ENCODE measurements around the gene PHLDA3.
"Not testable (repeated sequence)": the region's sequence is repeated elsewhere in the genome, so short reads cannot be mapped to it uniquely, and the experiment has no call there.

PHLDA3 gene

DNA sequence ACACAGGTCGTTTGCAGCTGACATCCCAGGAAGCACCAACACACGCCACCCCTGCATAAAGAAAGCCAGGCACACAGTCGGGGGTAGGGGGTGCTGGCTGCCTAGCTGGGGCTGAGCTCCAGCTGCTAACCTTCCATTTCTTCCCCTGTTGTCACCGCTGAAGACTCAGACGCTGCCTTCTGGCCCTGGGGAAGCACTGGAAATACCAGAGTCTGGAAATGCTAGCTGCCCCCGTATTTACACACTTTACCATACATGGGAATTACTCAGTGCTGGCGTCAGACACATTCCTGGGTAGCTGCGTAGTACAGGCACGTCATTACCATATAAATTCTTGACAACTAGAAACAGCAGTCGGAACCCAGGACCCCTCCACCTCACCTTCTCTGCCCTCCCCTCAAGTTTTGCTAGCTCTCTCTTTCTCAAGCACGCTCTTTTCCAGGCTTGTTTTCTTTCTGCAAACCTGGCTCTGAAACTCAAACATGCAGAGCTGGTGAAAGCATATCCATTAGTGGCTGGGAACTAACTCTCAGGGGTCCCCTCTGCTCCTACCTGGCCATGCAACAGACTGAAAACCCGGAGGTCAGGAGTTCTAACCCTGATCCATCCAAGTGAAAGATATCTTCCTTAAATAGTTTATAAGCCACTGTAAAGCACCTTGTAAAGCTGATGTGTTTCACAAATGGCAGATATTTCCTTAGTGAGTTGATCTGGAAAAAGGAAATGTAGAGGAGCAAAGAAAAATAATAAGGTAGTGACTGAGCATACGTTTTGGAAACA, 34.6 kb upstream of the PHLDA3 start:
- no peak for DNase-seq

DNA sequence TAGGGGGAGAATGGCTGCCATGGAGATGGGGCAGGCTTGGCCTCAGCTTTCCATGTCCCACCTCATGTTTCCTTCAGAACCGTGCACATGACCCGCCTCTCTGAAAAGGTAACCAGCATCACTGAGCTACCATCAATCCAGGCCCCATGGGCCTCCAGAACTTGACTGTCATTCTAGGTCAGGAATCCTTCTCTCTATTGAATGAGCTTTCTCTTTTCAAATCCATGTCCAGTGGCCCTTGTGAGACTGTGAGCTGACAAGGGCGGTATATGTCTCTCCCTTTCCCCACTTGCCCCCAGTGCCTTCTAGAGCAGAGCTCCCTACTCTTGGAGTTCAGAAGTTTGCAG, 33.5 kb upstream of the PHLDA3 start:
- no peak for DNase-seq

- peak in 1 of 2 experiments; percentile 12 for DNase-seq
Measured at GRCh38 chr1:201501812-201502510, 33.0 kb upstream of the PHLDA3 start.

GRCh38 chr1:201501144-201501543, 32.2 kb upstream of the PHLDA3 start:
- DNase-seq: no peak

DNA sequence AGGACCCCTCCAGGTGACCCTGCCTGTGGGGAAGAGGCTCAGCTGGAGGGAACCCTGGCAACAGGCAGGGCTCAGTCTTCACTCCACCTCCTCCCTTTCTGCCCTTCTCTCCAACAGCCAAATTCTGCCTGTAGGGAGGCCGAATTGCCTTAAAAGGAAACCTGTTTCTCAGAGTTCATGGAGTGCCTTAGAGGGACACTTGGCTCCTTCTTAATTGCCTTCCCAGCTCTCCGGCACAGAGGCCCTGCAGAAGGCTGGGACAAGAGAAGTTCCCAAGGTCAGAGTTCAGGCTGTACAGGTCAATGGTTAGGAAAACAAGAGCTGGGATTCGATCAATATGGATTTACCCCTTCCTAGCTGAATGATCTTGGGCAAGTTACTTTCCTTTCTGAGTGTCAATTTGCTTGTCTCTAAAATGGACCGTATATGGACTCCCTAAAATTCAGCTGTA, 31.7 kb upstream of the PHLDA3 start:
- no peak for DNase-seq

GRCh38 chr1:201499795-201500669, 31.0 kb upstream of the PHLDA3 start:
- DNase-seq: no peak

- DNase-seq: no peak
Measured at GRCh38 chr1:201499191-201499590, 30.2 kb upstream of the PHLDA3 start.

GRCh38 chr1:201498621-201499020, 29.6 kb upstream of the PHLDA3 start:
- DNase-seq: no peak

- no peak for DNase-seq
Measured at GRCh38 chr1:201497935-201498509, 29.0 kb upstream of the PHLDA3 start.

GRCh38 chr1:201496296-201496690, 27.3 kb upstream of the PHLDA3 start:
- DNase-seq: no peak

- peak; percentile 62 to 88 for DNase-seq
Measured at GRCh38 chr1:201495551-201496295, 26.7 kb upstream of the PHLDA3 start.

DNA sequence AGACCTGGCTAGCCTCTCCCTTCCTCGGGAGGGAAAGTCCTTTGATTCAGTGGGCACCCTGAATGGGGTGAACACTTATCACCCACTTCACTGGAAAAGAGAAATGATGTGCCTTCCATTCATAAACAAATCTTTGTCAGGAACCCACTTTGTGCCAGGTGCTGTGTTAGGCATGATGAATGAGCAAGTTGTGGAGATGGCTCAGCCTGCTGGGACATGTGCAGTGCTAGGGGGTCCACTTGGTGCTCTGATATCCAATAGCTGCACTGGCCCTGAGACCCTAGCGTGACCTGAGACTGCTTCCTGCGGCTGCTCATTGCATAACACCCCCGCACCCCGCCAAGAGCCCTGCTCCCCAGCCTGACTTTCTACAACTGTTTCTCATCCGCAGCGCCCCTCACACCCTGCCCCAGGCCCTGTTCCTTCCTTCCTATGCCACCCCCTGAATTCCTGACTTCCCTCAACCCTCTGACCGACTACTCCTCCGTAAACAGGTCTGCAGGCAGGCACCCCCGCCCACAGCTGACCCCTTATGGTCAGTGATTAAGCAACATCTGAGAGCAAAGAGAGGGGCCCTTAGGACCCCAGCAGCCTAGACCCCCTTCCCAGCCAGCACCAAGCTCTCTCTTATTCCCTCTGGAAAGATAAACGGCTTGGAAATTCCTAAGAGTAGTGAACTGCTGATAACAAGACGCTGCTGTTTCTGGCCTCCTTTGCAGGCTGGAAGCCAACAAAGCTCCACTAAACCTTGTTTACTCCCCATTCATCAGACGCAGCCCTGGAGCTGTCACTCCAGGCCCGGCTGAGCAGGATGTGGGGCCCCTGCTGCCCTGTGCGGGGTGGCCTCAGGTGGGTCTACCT, 25.0 kb upstream of the PHLDA3 start:
- DNase-seq: no peak

- not testable (repeated sequence) for DNase-seq
Measured at GRCh38 chr1:201493026-201493656, 24.2 kb upstream of the PHLDA3 start.

GRCh38 chr1:201491896-201492511, 23.0 kb upstream of the PHLDA3 start:
- no peak for DNase-seq

GRCh38 chr1:201490708-201491131, 21.7 kb upstream of the PHLDA3 start:
- DNase-seq: no peak

DNA sequence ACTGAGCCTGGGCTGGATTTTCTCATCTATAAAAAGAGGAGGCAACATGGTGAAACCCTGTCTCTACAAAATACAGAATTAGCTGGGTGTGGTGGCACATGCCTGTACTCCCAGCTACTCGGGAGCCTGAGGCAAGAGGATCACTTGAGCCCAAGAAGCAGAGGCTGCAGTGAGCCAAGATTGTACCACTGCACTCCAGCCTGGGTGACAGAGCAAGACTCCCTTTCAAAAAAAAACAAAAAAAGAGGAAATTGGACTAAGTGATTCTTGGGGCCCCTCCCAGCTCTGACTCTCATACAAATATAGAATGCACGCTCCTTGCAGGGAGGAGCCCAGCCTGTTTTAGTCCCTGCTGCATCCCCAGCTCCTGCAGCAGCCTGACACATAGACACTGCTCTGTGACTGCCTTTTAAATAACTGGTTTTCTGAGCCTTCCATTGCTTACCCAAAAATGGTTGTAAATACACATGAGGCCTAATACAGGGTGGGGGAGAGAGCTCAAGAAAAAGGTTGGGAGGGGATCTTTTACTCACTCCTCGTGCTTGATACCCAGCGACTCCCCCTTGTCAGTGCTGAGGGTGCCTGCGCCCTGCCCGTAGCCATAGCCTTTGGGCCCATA, 20.8 kb upstream of the PHLDA3 start:
- DNase-seq: no peak

- DNase-seq: no peak
Measured at GRCh38 chr1:201488830-201489589, 20.0 kb upstream of the PHLDA3 start.

DNA sequence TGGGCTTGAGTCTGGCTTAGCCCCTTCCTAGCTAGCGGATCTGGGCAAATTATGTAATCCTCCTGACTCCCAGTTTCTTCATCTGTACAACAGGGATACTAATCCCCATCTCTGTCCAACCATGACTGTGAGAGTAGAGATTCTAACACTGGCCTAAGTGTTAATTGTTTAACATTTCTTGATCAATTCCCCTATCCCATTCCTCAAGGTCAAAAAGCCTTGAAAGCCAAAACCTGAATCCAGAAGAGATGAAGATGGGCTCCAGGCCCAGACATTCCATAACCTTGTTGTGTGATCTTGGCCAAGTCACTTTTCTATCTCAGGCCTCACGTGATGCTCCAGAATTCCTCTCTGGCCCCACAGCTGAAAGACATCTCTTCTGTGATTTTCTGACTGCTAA, 18.8 kb upstream of the PHLDA3 start:
- DNase-seq: no peak

DNA sequence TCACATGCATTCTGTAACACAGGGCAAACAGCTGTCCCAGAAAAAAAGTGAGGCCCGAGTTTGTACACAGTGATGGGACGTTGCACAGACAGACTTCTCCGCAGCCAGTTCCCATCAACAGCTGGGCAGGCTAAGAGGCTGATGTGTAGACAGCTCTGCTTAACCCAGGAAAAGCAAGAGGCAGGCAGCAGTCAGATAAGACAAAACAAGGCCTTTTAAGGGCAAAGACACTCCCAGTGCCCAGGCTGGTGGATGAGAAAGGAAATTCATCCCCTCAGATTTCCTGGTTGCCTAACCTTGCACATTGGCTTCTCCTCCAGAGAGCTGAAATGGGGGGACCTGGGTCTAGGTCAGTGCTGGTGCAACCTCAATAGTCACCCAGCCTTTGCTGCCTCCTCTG, 17.2 kb upstream of the PHLDA3 start:
- DNase-seq: no peak
